ENCODE measurements around the gene CORO2A.

GRCh38 chr9:98096091-98096490 is 96.3 kb downstream of the CORO2A start:
- TF ChIP-seq CTCF (IDR thresholded peaks at IDR 0.05) (no peak), POLR2A (IDR thresholded peaks at IDR 0.05) (no peak)

Data from body of pancreas (tissue), 4 donors.